ENCODE data around the gene DNAJB12.
"Not testable (repeated sequence)": the region's sequence is repeated elsewhere in the genome, so short reads cannot be mapped to it uniquely, and the experiment has no call there.

DNAJB12 gene

GRCh38 chr10:72353028-72353964, 1.4 kb downstream of the DNAJB12 start:
- no peak for DNase-seq

- DNase-seq, result no peak
Observed at GRCh38 chr10:72351479-72351878, 3.2 kb downstream of the DNAJB12 start.

- no peak for DNase-seq
Observed at GRCh38 chr10:72349438-72349837, 5.3 kb downstream of the DNAJB12 start.

GRCh38 chr10:72348282-72348681, 6.4 kb downstream of the DNAJB12 start:
- no peak for DNase-seq

GRCh38 chr10:72346117-72346516, 8.6 kb downstream of the DNAJB12 start:
- not testable (repeated sequence) for DNase-seq

- peak; percentile 58 to 64 for DNase-seq
Observed at GRCh38 chr10:72344932-72345331, 9.8 kb downstream of the DNAJB12 start.

- no peak for DNase-seq
Observed at GRCh38 chr10:72342911-72343310, 11.8 kb downstream of the DNAJB12 start.

- DNase-seq, result peak; percentile 88 to 90
Observed at GRCh38 chr10:72340510-72341261, 14.0 kb downstream of the DNAJB12 start.

GRCh38 chr10:72338180-72338579, 16.5 kb downstream of the DNAJB12 start:
- DNase-seq, result no peak

GRCh38 chr10:72337722-72338121, 17.0 kb downstream of the DNAJB12 start:
- DNase-seq, result no peak

- peak; percentile 84 to 85 for DNase-seq
Observed at GRCh38 chr10:72337039-72337629, 17.6 kb downstream of the DNAJB12 start.

- DNase-seq, result peak in 1 of 2 experiments; percentile 37
Observed at GRCh38 chr10:72336259-72337038, 18.3 kb downstream of the DNAJB12 start.

GRCh38 chr10:72335394-72336258, 19.1 kb downstream of the DNAJB12 start:
- DNase-seq, result peak; percentile 77 to 78

- DNase-seq, result peak; percentile 91 to 92
Observed at GRCh38 chr10:72334825-72335393, 19.8 kb downstream of the DNAJB12 start.

- peak; percentile 52 to 53 for DNase-seq
Observed at GRCh38 chr10:72334196-72334824, 20.4 kb downstream of the DNAJB12 start.

GRCh38 chr10:72333112-72334015, 21.4 kb downstream of the DNAJB12 start:
- peak; percentile 73 to 76 for DNase-seq

GRCh38 chr10:72332423-72333111, 22.2 kb downstream of the DNAJB12 start:
- DNase-seq, result peak; percentile 49 to 55

- DNase-seq, result peak; percentile 95 to 96
Observed at GRCh38 chr10:72331575-72332422, 22.9 kb downstream of the DNAJB12 start.

All from activated T-cell treated with anti-CD3 and anti-CD28 coated beads, Interleukin-2, amount 50 U/mL, for 48 hours (primary cell).